GM10266 (cell line): ENCODE data around the gene CARF.

Source experiments
- DNase-seq: peaks from one replicate; pipeline ENCODE4 v3.0.0; 2012; ENCODE audit errors: extremely low spot score
- TF ChIP-seq, protein P1 (sequence below): IDR thresholded peaks from 2 replicates; pipeline ENCODE4 v1.5.1; 2012; ENCODE audit warnings: mild to moderate bottlenecking, low read depth; ENCODE audit not compliant: control insufficient read depth, insufficient read depth; ENCODE audit errors: missing control alignments

Gene CARF

GRCh38 chr2:203030545-203030944 lies 118.5 kb downstream of the CARF start:
- TF ChIP-seq, protein P1, sequence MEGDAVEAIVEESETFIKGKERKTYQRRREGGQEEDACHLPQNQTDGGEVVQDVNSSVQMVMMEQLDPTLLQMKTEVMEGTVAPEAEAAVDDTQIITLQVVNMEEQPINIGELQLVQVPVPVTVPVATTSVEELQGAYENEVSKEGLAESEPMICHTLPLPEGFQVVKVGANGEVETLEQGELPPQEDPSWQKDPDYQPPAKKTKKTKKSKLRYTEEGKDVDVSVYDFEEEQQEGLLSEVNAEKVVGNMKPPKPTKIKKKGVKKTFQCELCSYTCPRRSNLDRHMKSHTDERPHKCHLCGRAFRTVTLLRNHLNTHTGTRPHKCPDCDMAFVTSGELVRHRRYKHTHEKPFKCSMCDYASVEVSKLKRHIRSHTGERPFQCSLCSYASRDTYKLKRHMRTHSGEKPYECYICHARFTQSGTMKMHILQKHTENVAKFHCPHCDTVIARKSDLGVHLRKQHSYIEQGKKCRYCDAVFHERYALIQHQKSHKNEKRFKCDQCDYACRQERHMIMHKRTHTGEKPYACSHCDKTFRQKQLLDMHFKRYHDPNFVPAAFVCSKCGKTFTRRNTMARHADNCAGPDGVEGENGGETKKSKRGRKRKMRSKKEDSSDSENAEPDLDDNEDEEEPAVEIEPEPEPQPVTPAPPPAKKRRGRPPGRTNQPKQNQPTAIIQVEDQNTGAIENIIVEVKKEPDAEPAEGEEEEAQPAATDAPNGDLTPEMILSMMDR: no peak
- DNase-seq: no peak

- no peak for DNase-seq
- TF ChIP-seq, protein P1: no peak
Observed at GRCh38 chr2:203030991-203031390, 118.9 kb downstream of the CARF start.

DNA sequence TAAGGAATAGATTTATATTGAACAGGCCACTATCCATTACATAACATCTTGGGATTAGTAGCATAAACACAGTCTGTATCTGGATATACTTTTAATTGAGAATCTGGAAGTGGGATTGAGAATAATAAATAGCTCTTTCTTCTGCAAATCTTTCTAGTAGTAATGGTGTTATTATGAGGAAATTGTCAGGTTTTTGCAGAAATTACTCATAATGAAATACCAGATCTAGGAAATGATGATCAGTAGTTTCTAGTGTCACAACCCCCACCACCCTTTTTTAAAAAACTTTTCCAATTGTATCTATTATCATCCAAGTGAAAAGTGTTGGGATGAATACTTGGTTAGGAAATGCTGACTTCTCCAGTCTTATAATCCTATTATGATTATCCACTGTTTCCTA lies 121.3 kb downstream of the CARF start:
- TF ChIP-seq, protein P1: no peak
- no peak for DNase-seq

DNA sequence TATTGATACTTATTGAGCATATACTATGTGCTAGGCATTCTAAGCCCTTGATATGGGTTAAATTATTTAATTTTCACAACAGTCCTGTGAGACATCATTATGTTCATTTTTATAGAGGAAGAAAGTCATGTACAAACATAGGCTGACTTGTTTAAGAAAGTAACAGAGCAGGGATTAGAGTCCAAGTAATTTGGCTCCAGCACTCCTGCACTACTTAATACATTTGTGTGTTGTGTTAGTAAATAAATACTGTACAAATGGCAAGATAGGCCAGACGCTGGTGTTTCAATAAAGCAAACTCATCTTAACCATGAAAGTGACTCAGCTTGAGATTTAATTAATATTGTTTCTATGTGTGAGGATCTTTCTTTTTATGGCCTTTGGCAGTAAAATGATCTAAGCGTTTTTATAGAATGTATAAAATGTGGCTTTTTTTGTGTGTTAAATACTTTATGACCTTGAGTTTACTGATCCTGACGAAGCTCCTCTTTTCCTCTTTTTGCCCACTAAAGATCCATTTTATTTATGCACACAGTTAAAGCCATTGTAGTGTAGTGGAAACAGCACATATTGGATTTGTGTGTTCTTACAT lies 123.9 kb downstream of the CARF start:
- DNase-seq: no peak
- TF ChIP-seq, protein P1: no peak
